HL-60 (cell line): ENCODE data around the gene COX8C.

Experiments
- CTCF ChIP-seq: IDR thresholded peaks from one replicate; pipeline ENCODE4 v1.5.1; 2011; ENCODE audit warnings: low read length, control low read depth, inconsistent platforms; ENCODE audit not compliant: insufficient read depth
- POLR2AphosphoS5 ChIP-seq: IDR thresholded peaks from 2 replicates; pipeline ENCODE4 v1.6.1; 2012; ENCODE audit warnings: low read depth

- TF ChIP-seq CTCF (no peak), POLR2AphosphoS5 (peak; percentile 38; the same call in 1 of the 2 replicates)
Observed at GRCh38 chr14:93369713-93370266, 22.8 kb downstream of the COX8C start.
